Posterior vena cava (tissue), 2 donors: Measurements from ENCODE around the gene CA5A. TPM values are rescaled to one million over a fixed set of nuclear protein-coding genes. Genes with fewer than 3 reads are reported as not detected.
"Not testable (repeated sequence)": the region's sequence is repeated elsewhere in the genome, so short reads cannot be mapped to it uniquely, and the experiment has no call there.

Source experiments
- DNase-seq: peaks from one replicate; pipeline ENCODE4 v3.0.0-alpha.2; 2020; ENCODE audit warnings: low spot score
- intact Hi-C, 2 donors: fragments of 100-400 bp; cut with DNase I; formaldehyde crosslinking; loops; one replicate each; pipeline versions ENCODE4 v1.14.1 to v1.14.2; 2022 to 2023
- total RNA-seq, 2 donors: library from RNA; stranded (reverse); fragmentation: NEBNext Ultra II Directional; extraction: Animal tissue kit (Norgen Biotek cat#: 25700); gene quantifications; one replicate each; pipeline ENCODE4 v1.2.1, GENCODE V29; 2021
- donor health status: DM: yes; HTN: yes; CAD: no.
- donor health status: DM: yes; HTN: yes; CAD: no.

CA5A gene
- total RNA-seq, 2 donors from 2014 or later: not detected

- intact Hi-C loops: loop anchor here in 1 of 2 donors (5.0 kb wide), 1 partner anchor 132 kb away; no protein-coding TSS in a partner anchor
Observed at GRCh38 chr16:87909203-87909935, 27.0 kb downstream of the CA5A start.

GRCh38 chr16:87908101-87908500 is 28.2 kb downstream of the CA5A start:
- not testable (repeated sequence) for DNase-seq
- intact Hi-C loops: loop anchor here in 1 of 2 donors (5.0 kb wide), 1 partner anchor 131 kb away; no protein-coding TSS in a partner anchor

More at GRCh38 chr16:87909203-87909935, 27.0 kb downstream of the CA5A start:
- peak; percentile 93 for DNase-seq

- not testable (repeated sequence) for DNase-seq
- intact Hi-C loops: loop anchor here in 1 of 2 donors (5.0 kb wide), 1 partner anchor 128 kb away; no protein-coding TSS in a partner anchor
Observed at GRCh38 chr16:87905521-87905920, 30.8 kb downstream of the CA5A start.

GRCh38 chr16:87904963-87905362 is 31.4 kb downstream of the CA5A start:
- DNase-seq: not testable (repeated sequence)
- intact Hi-C loops: loop anchor here in 1 of 2 donors (5.0 kb wide), 1 partner anchor 128 kb away; no protein-coding TSS in a partner anchor

- DNase-seq, intact Hi-C loops: not testable (repeated sequence)
Observed at GRCh38 chr16:87900489-87900888, 35.8 kb downstream of the CA5A start.

GRCh38 chr16:87897521-87898505 is 38.5 kb downstream of the CA5A start:
- DNase-seq: no peak
- intact Hi-C loops: no loop called here

- DNase-seq, intact Hi-C loops: not testable (repeated sequence)
Observed at GRCh38 chr16:87896924-87897520, 39.3 kb downstream of the CA5A start.

- intact Hi-C loops, DNase-seq: not testable (repeated sequence)
Observed at GRCh38 chr16:87896176-87896890, 40.0 kb downstream of the CA5A start.

- intact Hi-C loops: no loop called here
- DNase-seq: no peak
Observed at GRCh38 chr16:87895641-87896141, 40.6 kb downstream of the CA5A start.

- DNase-seq, intact Hi-C loops: not testable (repeated sequence)
Observed at GRCh38 chr16:87894005-87894404, 42.3 kb downstream of the CA5A start.

GRCh38 chr16:87891764-87892163 is 44.6 kb downstream of the CA5A start:
- intact Hi-C loops: no loop called here
- no peak for DNase-seq

GRCh38 chr16:87889762-87890161 is 46.6 kb downstream of the CA5A start:
- intact Hi-C loops, DNase-seq: not testable (repeated sequence)

- DNase-seq, intact Hi-C loops: not testable (repeated sequence)
Observed at GRCh38 chr16:87888346-87888745, 48.0 kb downstream of the CA5A start.

GRCh38 chr16:87887931-87888330 is 48.4 kb downstream of the CA5A start:
- intact Hi-C loops, DNase-seq: not testable (repeated sequence)

- intact Hi-C loops, DNase-seq: not testable (repeated sequence)
Observed at GRCh38 chr16:87885371-87885967, 50.9 kb downstream of the CA5A start.

GRCh38 chr16:87882436-87883019 is 53.8 kb downstream of the CA5A start:
- intact Hi-C loops: no loop called here
- DNase-seq: no peak

- intact Hi-C loops: no loop called here
- DNase-seq: no peak
Observed at GRCh38 chr16:87881324-87882200, 54.8 kb downstream of the CA5A start.
